Left ventricle myocardium inferior (tissue), 1 donor: ENCODE results near the gene GPR146. TPM values are rescaled to one million over a fixed set of nuclear protein-coding genes. Genes with fewer than 3 reads are reported as not detected.
A peak's percentile ranks its signal among the peaks of the same experiment; 100 is the strongest.

ENCODE experiments used
- DNase-seq: peaks from one replicate; pipeline ENCODE4 v3.0.0-alpha.2; 2020
- H3K27ac ChIP-seq: fragments of 200-600 bp; replicated peaks from 2 replicates; pipeline ENCODE4 v1.8.0; 2021
- H3K27me3 ChIP-seq: fragments of 200-600 bp; 2 replicates; pipeline ENCODE4 v1.8.0; 2021; ENCODE audit warnings: low read depth
- H3K36me3 ChIP-seq: fragments of 200-600 bp; 2 replicates; pipeline ENCODE4 v1.8.0; 2021
- H3K4me1 ChIP-seq: fragments of 200-600 bp; 2 replicates; pipeline ENCODE4 v1.8.0; 2021
- H3K4me3 ChIP-seq: fragments of 200-600 bp; 2 replicates; pipeline ENCODE4 v1.8.0; 2021; ENCODE audit warnings: mild to moderate bottlenecking, moderate library complexity
- H3K9me3 ChIP-seq: fragments of 200-600 bp; replicated peaks from 2 replicates; pipeline ENCODE4 v1.8.0; 2021
- intact Hi-C: fragments of 100-400 bp; cut with micrococcal nuclease; formaldehyde crosslinking; loops from one replicate; pipeline ENCODE4 v1.11.0; 2022
- total RNA-seq: library from RNA; stranded (reverse); fragmentation: NEBNext Ultra II Directional; extraction: Animal tissue kit (Norgen Biotek cat#: 25700); gene quantifications from one replicate; pipeline ENCODE4 v1.2.1, GENCODE V29; 2021
- TF ChIP-seq, protein P1 (sequence below): fragments of 200-600 bp; IDR thresholded peaks from 2 replicates; pipeline ENCODE4 v1.8.0; 2021; ENCODE audit warnings: antibody characterized with exemption, mild to moderate bottlenecking, borderline replicate concordance
- donor health status: DM: no; HTN: yes; CAD: no; lungs with severe emphysema.

Gene GPR146
- total RNA-seq, 1 donor from 2014 or later: 29.8 TPM

DNA sequence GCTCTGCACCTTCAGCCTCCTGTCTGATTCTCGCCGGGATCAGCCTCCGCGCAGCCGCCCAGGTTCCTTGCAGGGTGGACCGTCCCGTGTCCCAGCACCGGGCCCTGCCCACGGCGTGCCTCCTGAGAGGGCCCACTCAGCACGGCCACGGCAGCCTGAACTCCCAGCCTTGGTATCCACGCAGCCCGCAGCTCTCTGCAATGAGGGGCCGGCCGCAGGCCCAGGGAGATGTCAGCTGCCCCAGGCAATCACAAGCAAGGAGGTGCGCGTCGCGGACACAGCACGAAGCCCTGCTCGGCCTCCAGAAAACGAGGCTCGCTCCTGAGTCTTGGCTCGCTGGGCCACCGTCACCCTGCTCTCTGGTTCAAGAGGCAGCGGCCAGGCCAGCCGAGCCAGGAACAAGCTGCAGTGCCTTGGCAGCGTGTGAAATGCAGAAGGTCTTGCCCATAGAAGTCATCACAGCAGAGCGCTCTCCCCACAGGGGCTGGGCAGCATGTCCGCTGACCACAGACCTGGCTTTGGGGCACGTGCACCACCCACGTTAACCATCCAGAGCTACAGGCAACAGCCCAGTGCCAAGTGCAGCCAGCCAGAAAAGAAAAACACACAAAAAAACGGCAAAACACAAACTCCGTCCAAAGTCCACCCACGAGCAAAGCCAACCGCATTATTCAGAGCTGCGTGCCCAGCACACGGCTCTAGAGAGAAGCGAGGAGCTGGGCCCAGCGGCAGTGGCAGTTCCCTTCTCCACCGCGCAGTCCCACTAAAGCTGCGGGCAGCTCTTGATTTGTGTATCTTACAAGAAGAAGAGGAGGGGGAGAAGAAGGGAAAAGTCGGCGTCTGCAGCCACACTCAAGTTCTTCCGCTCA, 57.5 kb downstream of the GPR146 start:
- Histone ChIP-seq H3K4me3 (no peak overlapping the region), H3K27me3 (no peaks in the 10 kb centered on the region), H3K36me3 (no peaks in the 10 kb centered on the region), H3K27ac (no peak overlapping the region), H3K9me3 (no peaks in the 10 kb centered on the region), H3K4me1 (peaks cover 24% of the 10 kb centered on the region)
- intact Hi-C loops: no loop called here
- DNase-seq: no peak
- TF ChIP-seq, protein P1, sequence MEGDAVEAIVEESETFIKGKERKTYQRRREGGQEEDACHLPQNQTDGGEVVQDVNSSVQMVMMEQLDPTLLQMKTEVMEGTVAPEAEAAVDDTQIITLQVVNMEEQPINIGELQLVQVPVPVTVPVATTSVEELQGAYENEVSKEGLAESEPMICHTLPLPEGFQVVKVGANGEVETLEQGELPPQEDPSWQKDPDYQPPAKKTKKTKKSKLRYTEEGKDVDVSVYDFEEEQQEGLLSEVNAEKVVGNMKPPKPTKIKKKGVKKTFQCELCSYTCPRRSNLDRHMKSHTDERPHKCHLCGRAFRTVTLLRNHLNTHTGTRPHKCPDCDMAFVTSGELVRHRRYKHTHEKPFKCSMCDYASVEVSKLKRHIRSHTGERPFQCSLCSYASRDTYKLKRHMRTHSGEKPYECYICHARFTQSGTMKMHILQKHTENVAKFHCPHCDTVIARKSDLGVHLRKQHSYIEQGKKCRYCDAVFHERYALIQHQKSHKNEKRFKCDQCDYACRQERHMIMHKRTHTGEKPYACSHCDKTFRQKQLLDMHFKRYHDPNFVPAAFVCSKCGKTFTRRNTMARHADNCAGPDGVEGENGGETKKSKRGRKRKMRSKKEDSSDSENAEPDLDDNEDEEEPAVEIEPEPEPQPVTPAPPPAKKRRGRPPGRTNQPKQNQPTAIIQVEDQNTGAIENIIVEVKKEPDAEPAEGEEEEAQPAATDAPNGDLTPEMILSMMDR: no peak

DNA sequence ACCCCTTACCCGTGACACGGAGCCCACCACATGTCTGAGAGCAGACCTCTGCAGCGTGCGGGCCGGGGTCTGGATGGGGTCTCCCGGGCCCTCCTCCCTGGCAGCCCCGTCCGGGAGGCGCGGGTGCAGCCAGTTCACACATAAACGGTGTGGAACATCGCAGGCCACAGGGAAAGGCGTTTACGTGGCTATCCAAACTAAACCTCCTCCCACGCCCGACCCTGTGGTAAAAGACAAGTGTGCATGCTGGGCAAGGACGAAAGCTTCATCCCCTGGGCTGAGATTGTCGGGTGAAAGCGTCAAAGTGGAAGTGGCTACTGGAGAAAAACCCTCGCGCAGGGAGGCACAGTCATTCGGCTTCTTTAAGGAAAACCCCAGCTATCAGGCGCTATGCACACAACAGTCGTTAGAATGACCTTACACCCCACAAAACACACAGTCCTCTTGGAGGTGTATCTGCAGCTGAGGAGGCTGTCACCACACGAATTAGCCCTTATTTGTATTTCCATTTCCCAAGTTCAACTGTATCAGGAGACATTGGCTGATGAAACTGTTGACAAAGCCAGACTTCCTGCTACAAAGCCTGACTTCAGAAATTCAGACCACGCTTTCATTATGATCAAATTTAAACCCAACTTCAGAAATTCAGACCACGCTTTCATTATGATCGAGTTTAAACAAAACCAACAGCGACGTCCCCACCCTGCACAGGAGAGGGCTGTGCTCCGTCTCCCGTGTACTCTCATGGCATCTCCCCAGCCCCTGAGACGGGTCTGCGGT, 58.9 kb downstream of the GPR146 start:
- TF ChIP-seq, protein P1: no peak
- DNase-seq: no peak
- intact Hi-C loops: no loop called here

DNA sequence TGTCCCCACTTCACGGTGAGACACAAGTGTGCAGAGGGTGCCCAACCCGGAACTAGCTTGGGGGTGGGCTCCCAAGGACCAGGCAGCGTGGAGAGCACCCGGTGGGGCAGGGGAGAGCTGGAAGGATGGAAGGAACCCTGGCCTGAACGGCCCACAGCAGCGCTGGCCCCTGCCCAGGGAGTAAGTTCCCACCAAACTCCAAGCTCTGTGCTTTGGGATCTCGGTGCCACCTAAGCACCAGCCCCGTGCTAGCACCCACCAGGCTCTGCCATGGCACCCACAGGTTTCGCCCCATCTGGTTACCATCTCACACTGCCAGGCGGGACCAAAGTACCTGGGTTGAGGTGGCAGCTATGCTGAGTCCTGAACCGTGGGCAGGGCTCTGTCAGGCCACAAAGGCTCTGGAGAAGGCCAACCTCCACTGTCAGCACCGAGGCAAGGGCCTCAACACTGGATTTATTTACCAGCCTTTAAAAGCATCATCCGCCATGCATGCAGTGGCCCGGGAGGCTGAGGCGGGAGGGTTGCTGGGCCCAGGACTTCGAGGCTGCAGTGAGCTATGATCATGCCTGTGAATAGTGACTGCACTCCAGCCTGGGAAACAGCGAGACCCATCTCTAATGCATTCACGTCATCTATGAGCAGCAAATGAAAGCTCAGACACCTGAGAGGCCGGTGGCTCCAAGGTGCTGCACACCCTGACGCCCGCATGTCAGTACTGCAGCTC, 59.6 kb downstream of the GPR146 start:
- DNase-seq: no peak
- Histone ChIP-seq H3K9me3 (no peaks in the 10 kb centered on the region), H3K4me3 (no peak overlapping the region), H3K27me3 (no peaks in the 10 kb centered on the region), H3K27ac (peak overlapping the region; percentile 59), H3K36me3 (no peaks in the 10 kb centered on the region), H3K4me1 (peaks cover 27% of the 10 kb centered on the region)
- intact Hi-C loops: no loop called here
- TF ChIP-seq, protein P1: no peak

More for the DNA sequence above, 58.9 kb downstream of the GPR146 start:
- H3K27me3 ChIP-seq: no peaks in the 10 kb centered on the region
- H3K4me1 ChIP-seq: peaks cover 27% of the 10 kb centered on the region
- H3K27ac ChIP-seq: peak overlapping the region; percentile 59
- H3K9me3 ChIP-seq: no peaks in the 10 kb centered on the region
- H3K4me3 ChIP-seq: no peak overlapping the region
- H3K36me3 ChIP-seq: no peaks in the 10 kb centered on the region

DNA sequence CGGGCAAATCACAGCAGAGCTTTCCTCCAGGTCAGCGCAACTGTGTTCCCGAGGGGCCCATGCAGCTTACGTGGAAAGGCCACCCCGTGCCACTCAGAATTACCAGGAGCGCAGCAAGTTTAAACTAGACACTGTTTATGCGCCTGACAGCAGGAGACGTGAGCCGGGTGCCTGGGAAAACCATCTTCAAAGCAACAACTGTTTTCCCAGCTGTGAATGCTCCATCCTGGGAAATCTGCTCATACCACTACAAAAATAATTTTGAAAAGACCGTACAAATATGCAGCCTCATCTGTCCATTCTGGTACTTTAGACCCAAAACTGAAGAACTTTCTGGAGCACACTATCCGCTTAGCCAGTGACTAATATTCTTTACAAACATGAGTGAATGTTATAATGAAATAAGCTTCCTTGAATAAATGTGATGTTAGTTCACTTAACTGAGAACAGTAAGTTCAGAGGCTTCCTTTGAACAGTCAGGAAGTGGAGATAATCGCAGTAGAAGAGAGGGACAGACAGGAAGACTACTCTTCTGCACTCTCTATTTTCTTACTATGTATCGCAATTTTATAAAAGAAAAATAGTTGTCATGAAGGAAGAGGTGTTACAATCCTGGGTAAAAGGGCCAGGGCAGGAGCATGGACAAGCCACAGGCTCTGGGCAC, 60.3 kb downstream of the GPR146 start:
- Histone ChIP-seq H3K4me3 (no peak overlapping the region), H3K36me3 (no peaks in the 10 kb centered on the region), H3K27ac (peak overlapping the region; percentile 59), H3K9me3 (no peaks in the 10 kb centered on the region), H3K27me3 (no peaks in the 10 kb centered on the region), H3K4me1 (peaks cover 27% of the 10 kb centered on the region)
- TF ChIP-seq, protein P1: no peak
- no peak for DNase-seq
- intact Hi-C loops: no loop called here

DNA sequence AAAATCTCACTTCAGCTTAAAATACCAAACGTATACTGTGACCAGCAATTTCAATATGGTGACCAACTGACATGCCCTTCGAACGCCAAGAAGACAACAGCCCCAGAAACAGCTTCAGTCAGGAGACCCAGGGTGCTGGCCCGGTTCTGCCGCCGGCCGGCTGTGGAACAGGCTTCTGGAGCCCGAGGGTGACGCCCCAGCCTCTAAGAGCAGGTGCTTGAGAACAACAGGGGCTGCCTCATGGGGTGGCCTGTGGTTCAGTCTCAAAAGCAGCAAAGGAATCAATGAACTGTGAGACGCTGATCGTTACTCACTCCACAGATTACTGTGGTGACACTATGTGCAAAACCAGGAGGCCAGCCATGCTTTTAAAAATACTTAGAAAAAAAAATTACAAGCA, 60.8 kb downstream of the GPR146 start:
- Histone ChIP-seq H3K27ac (peak overlapping the region; percentile 59), H3K4me3 (no peak overlapping the region)
- intact Hi-C loops: no loop called here

More for the DNA sequence above, 60.8 kb downstream of the GPR146 start:
- H3K9me3 ChIP-seq: no peaks in the 10 kb centered on the region
- H3K27me3 ChIP-seq: no peaks in the 10 kb centered on the region
- TF ChIP-seq, protein P1: no peak
- peaks cover 27% of the 10 kb centered on the region for H3K4me1 ChIP-seq
- H3K36me3 ChIP-seq: no peaks in the 10 kb centered on the region
- no peak for DNase-seq
